ENCODE data around the gene RALGPS1.

RALGPS1 gene

GRCh38 chr9:127177231-127177630, 262.6 kb downstream of the RALGPS1 start:
- DNase-seq, result no peak

- no peak for DNase-seq
Observed at GRCh38 chr9:127177665-127178265, 263.2 kb downstream of the RALGPS1 start.

GRCh38 chr9:127178686-127179632, 264.4 kb downstream of the RALGPS1 start:
- DNase-seq, result no peak

GRCh38 chr9:127179633-127180441, 265.3 kb downstream of the RALGPS1 start:
- DNase-seq, result no peak

- DNase-seq, result no peak
Observed at GRCh38 chr9:127180457-127181314, 266.1 kb downstream of the RALGPS1 start.

GRCh38 chr9:127181315-127181580, 266.7 kb downstream of the RALGPS1 start:
- no peak for DNase-seq

- DNase-seq, result no peak
Observed at GRCh38 chr9:127181595-127182190, 267.1 kb downstream of the RALGPS1 start.

- DNase-seq, result no peak
Observed at GRCh38 chr9:127182901-127183746, 268.5 kb downstream of the RALGPS1 start.

- DNase-seq, result no peak
Observed at GRCh38 chr9:127183814-127184582, 269.4 kb downstream of the RALGPS1 start.

GRCh38 chr9:127184641-127185040, 270.1 kb downstream of the RALGPS1 start:
- no peak for DNase-seq

GRCh38 chr9:127185181-127185580, 270.6 kb downstream of the RALGPS1 start:
- no peak for DNase-seq

- DNase-seq, result no peak
Observed at GRCh38 chr9:127185931-127186781, 271.6 kb downstream of the RALGPS1 start.

- no peak for DNase-seq
Observed at GRCh38 chr9:127186806-127187205, 272.2 kb downstream of the RALGPS1 start.

- no peak for DNase-seq
Observed at GRCh38 chr9:127187231-127187956, 272.8 kb downstream of the RALGPS1 start.

- DNase-seq, result no peak
Observed at GRCh38 chr9:127188396-127188795, 273.8 kb downstream of the RALGPS1 start.

- no peak for DNase-seq
Observed at GRCh38 chr9:127189628-127190027, 275.0 kb downstream of the RALGPS1 start.

GRCh38 chr9:127192744-127193143, 278.2 kb downstream of the RALGPS1 start:
- no peak for DNase-seq

- DNase-seq, result no peak
Observed at GRCh38 chr9:127193483-127193882, 278.9 kb downstream of the RALGPS1 start.

Measured in T-helper 9 cell (primary cell).